GM19025 (cell line): ENCODE results near the gene GPR18.
"Not testable (repeated sequence)": the region's sequence is repeated elsewhere in the genome, so short reads cannot be mapped to it uniquely, and the experiment has no call there.

Source experiments
- ATAC-seq: cut with Tn5 transposase; IDR thresholded peaks from one replicate; pipeline ENCODE4 v1.9.1; 2021; ENCODE audit warnings: mild to moderate bottlenecking, low read depth, moderate library complexity; ENCODE audit not compliant: unreplicated experiment

GPR18 gene

DNA sequence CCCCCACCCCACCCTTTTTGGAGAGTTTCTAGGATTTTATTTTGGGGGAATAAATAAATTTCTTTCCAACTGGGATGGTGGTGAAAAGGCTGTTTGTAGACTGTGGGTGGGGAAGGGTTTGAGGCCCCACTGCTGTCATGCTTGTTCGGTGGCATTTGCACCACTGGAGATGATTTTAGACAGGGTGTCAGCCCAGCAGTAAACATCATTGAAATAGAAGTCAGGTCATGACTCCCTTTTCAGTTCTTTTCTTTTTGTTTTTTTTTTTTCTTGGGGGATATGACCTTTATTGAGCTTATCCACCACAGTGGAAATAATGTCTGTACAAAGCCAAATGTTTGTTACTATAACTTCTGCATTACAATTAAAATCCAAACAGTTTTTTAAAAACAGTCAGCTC lies 43.4 kb downstream of the GPR18 start:
- no peak for ATAC-seq

DNA sequence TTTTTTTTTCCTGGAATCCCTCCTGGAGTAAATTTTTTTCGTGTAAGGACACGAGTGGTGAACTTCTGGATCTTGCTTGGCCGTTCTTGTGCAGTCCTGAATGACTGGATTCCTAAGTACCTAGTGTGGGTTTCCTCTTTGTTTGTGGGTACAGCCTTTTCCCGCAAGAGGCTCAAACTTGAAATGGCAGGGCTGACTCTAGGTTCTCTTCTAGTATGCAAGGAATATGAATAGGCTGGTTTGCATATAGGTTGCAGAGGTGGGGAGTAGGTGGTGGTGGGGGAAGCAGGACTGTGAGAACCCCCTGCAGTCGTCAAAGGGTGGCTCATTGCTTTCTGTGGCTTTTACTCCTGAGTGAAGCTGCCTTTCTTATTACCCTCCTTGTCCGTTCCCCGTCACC lies 43.9 kb downstream of the GPR18 start:
- no peak for ATAC-seq

DNA sequence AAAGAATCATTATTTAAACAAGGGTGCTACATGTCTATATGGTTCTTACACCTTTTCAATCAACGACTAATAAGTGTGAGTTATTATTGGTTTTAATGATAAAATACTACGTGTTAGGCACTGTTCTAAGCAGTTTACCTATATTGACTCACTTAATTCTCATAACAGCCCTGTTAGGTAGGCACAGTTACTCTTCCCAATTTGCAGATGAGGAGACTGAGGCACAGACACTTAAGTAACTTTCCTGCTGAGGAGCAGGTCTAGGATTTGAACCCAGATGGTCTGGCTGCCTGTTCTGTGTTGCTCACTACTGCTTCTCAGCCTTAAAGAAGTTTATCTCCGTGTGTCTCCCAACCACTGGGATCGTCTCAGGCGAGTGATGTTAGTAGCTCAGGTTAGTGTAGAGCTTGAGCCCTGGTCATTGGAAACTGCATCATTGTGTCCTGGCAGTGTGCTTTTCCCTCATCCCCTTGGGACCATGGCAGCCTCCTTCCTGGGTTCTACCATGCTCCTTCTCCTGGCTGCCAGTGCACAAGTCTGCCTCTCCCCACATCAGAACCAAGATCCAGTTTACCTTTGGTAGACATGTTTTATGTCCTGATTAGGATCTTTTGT lies 46.7 kb downstream of the GPR18 start:
- ATAC-seq = no peak

DNA sequence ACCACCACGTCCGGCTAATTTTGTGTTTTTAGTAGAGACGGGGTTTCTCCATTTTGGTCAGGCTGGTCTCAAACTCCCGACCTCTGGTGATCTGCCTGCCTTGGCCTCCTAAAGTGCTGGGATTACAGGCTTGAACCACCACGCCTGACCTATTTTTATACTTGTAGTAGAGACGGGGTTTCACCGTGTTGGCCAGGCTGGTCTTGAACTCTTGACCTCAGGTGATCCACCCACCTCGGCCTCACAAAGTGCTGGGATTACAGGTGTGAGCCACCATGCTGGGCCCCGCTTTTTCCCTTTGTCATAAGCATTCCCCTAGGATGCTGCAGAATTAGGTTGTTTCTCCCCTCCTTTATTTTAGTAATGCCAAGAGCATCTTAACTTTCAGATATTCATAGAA lies 47.6 kb downstream of the GPR18 start:
- ATAC-seq = not testable (repeated sequence)

DNA sequence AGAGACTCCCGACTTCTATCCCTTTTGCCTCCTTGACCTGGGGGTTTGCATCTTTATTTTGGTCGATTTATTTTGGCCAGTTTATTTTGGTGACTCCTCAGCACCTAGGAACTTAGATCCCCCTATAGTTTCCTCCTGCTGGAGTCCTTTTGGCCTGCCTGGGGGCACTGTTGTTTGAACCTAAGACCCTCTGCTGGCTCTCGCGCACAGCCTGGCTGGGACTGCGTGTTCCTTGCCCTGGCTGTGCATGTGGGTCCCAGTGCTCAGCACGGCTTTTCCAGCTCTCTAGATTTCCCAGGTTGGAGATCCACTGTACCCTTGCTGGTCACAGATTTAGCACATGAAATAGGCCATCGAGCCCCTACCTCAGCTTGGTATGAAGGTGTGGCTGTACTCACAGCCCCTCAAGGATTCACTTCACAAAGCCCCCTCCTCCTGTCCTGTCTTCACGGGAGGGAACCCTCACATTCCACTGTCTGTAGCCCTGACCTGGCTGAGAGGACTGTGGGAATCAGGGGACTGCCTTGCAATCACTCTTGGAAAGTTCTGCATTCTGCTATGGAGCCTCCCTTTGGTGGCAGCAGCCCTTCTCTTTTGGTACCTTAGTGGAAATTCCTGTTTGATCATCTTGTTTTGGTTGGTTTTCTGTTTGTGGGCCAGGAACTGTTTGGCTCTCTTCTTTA lies 49.2 kb downstream of the GPR18 start:
- ATAC-seq = no peak

DNA sequence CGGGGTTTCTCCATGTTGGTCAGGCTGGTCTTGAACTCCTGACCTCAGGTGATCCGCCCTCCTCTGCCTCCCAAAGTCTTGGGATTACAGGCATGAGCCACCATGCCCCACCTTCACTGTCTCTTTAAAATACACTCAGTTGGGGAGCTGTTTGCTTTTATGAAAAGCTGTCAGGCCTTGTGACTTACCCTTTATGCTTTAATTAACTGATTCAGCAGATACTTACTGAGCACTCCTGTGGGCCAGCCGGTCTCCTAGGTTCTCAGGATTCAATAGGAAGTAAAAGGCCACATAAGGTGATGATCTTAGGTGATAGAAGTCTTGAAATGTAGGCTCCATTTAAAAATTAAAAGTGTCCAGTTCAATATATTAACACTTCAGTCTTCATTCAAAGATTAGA lies 50.0 kb downstream of the GPR18 start:
- ATAC-seq = no peak

DNA sequence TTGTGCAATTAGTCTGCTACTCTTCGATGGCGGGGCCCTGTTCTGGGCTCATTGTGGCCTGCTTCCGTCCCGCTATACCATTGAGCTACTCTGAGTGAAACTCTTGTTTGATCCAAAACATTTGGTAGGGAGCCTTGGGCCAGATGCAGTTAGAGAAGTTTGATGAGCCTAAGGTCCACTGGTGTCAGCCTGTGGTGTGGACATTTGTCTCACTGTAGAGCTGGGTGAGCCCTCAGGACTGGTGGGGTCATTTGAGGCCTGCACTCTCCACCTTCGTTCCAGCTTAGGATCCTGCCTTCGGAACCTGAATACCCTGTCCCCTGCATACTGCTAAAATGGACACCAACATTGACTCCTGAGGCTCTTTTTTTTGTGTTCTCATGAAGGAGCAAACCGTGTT lies 50.7 kb downstream of the GPR18 start:
- no peak for ATAC-seq

DNA sequence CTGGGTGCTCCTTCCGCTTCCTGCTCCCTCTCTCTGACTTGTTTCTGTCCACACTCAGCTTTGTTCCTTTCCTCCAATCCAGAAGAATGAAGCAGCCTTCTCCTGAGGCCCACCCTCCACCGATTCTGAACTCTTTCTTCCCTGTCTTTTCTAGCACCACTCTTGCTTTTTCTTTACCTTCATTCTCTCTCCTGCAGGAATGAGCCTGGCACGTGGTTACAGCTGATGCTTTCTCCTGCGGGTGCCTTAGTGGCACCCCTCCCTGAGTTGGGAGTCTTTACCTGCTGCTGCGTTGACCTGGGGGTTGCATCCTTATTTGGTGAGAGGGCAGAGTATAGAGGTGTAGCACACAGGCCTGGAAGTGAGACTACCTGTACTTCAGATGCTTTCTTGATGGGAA lies 51.3 kb downstream of the GPR18 start:
- no peak for ATAC-seq

DNA sequence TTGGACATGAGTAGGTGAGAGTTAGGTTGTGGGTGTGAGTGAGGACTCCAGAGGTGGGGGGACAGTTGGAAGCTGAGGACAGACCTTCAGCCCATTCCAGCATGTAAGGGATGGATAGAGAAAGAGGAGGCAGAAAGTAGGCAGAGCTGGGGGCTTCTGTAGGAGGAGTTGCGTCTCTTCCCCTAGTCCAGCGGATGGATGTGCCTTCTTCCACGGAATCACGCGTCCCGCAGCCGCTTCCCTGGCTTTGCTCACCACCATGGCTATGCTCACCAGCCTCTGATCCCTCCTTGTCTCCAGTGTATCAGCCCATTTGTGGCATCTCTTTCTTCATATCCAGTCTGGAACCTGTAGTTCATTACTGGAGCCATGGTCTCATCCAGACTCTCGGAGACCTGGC lies 52.0 kb downstream of the GPR18 start:
- no peak for ATAC-seq

DNA sequence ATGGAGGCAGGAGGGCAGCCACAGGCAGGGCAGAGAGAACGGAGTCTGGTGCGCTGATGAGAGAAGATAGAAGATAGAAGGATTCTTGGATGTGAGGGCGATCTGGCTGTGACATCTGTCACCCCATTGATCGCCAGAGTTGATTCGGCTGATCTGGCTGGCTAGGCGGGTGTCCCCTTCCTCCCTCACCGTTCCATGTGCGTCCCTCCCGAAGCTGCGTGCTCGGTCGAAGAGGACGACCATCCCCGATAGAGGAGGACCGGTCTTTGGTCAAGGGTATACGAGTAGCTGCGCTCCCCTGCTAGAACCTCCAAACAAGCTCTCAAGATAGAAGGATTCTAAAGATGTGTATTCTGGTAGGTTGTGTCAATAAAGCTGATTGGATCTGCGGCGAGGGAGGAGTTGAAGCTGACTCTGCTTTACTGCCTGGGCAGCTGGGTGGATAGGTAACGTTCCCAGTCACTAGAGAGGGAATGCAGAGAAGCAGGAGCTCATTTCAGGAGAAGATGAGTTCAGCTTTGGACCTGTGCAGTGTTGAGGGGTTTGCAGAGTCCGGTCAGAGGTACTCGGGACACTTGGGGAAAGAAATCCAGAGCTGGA lies 52.5 kb downstream of the GPR18 start:
- no peak for ATAC-seq
